Esophagus (tissue), 2 donors: ENCODE measurements around the gene PMEPA1. TPM values are rescaled to one million over a fixed set of nuclear protein-coding genes. Genes with fewer than 3 reads are reported as not detected.
A peak's percentile ranks its signal among the peaks of the same experiment; 100 is the strongest.

Source experiments
- H3K27ac ChIP-seq, 2 donors: one replicate each; pipeline ENCODE4 v1.5.1; 2013; ENCODE audit warnings: low read depth in 2 of 2, mild to moderate bottlenecking in 2 of 2, inconsistent platforms in 1 of 2, low read length in 1 of 2, moderate library complexity in 1 of 2
- H3K27me3 ChIP-seq, 2 donors: one replicate each; pipeline ENCODE4 v1.6.1; 2013; ENCODE audit warnings: low read length in 2 of 2, control low read depth in 1 of 2, mild to moderate bottlenecking in 1 of 2; ENCODE audit not compliant: insufficient read depth in 2 of 2, control insufficient read depth in 1 of 2
- H3K36me3 ChIP-seq, 2 donors: one replicate each; pipeline ENCODE4 v1.6.1; 2013; ENCODE audit warnings: low read length in 1 of 2; ENCODE audit not compliant: control insufficient read depth in 2 of 2, insufficient read depth in 2 of 2
- H3K4me1 ChIP-seq, 2 donors: one replicate each; pipeline ENCODE4 v1.6.1; 2013; ENCODE audit warnings: low read length in 1 of 2; ENCODE audit not compliant: control insufficient read depth in 2 of 2, insufficient read depth in 2 of 2
- H3K4me3 ChIP-seq, 2 donors: one replicate each; pipeline ENCODE4 v1.5.1; 2013; ENCODE audit warnings: low read length in 2 of 2, mild to moderate bottlenecking in 2 of 2, low read depth in 1 of 2, moderate library complexity in 1 of 2
- H3K9me3 ChIP-seq, 2 donors: one replicate each; pipeline ENCODE4 v1.6.1; 2013; ENCODE audit warnings: mild to moderate bottlenecking in 2 of 2, low read depth in 1 of 2, low read length in 1 of 2, moderate library complexity in 1 of 2; ENCODE audit not compliant: control insufficient read depth in 2 of 2, insufficient read depth in 1 of 2
- WGBS, 2 donors: extraction: QIAGEN DNeasy Blood & Tissue Kit; methylation state at CpG; one replicate each; pipeline ENCODE4 v1.1.7; 2013; 5-methylcytosine and 5-hydroxymethylcytosine counted together
- polyA plus RNA-seq, 2 donors: library from polyadenylated mRNA; stranded (reverse); fragments of 200-250 nt; gene quantifications; one replicate each; pipeline ENCODE4 v1.2.3, GENCODE V29; 2013
- donor health status: healthy with polysubstance abuse.
- donor health status: Bipolar disorder and iron deficiency.

Gene PMEPA1
- polyA plus RNA-seq, 2 donors, result 2.8 to 2.9 TPM

DNA sequence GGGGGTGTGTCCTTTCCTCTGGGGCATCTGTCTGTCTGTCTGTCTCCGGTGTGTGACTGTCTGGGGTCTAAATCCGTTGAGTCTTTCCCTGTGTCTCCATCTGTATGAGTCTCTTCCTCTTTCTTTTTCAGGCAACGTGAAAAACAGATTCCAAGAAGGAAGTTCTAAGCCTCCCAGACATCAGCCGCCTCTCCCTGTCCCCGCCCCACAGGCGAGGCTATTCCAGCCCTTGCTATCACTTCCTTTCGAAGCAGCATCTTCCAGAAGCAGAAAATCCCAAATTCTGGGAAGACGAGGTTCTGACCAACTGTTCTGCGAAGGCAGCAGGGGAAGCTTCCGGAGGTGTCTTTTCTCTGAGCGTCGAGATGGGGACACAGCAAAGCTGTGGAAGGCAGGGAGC is 34.0 kb downstream of the PMEPA1 start:
- Histone ChIP-seq H3K4me1 (no peaks in the 10 kb centered on the region), H3K4me3 (no peak overlapping the region), H3K27ac (no peak overlapping the region), H3K9me3 (no peaks in the 10 kb centered on the region), H3K27me3 (no peaks in the 10 kb centered on the region), H3K36me3 (no peaks in the 10 kb centered on the region)
- 64 to 70% methylated on average over 12 of the region's 12 CpGs for WGBS, 2 donors

DNA sequence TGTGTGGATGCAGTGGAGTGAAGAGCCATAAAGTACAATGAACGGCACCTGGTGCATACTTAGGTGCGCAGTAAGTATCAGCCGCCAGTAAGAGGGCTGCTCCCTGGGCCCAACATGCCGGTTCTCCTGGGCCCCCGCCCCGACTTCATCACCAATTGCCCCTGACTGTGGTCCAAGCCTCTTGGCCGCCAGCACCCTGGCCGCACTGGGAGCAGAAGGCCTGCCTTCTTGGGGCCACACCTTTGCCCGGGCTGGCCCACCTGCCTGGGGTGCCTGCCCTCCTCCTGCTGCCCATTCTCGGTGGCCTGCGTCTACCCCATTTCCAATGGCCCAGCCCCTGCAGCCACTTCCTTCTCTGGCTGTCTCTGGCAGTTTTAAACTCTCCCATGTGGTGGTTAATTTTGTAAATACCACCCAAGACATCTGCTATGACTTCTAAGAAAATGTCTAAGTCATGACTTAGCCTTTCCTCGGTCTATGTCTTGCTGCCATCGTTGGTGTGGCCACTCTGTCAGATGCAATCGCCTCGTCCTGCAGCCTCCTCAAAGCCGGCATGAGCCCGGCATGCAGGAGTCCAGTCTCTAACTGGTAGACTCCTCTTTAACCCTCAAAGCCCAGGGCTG is 36.8 kb downstream of the PMEPA1 start:
- no peak overlapping the region for H3K27ac ChIP-seq
- WGBS, 2 donors, result 87 to 89% methylated on average over 17 of the region's 17 CpGs
- H3K4me1 ChIP-seq, result peaks cover 3 to 5% of the 10 kb centered on the region in 2 donors
- H3K27me3 ChIP-seq, result no peaks in the 10 kb centered on the region
- no peak overlapping the region for H3K4me3 ChIP-seq
- no peaks in the 10 kb centered on the region for H3K36me3 ChIP-seq
- no peaks in the 10 kb centered on the region for H3K9me3 ChIP-seq

DNA sequence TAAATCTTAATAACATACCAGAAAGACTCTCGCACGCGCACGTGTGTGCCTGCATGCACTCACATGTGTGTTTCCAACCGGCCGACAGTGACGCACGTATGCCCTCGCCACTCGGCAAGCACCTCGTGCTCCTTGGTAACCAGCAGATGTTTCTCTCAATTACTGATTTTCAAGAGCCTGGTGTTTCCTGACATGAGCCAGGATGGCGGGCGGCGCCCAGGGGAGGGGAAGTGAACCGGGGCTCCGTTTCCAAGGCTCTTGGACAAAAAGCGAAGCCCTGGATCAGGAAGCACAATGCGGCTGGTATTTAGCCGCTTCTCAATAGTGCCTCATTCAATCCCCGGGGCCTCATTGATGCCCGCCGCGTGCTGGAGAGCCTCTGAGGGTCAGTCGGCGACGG is 37.7 kb downstream of the PMEPA1 start:
- 62 to 67% methylated on average over 26 of the region's 26 CpGs for WGBS, 2 donors
- H3K9me3 ChIP-seq, result no peaks in the 10 kb centered on the region
- peaks cover 3 to 5% of the 10 kb centered on the region in 2 donors for H3K4me1 ChIP-seq
- peak overlapping the region in 1 of 2 donors; percentile 56 for H3K27ac ChIP-seq
- H3K27me3 ChIP-seq, result no peaks in the 10 kb centered on the region
- no peaks in the 10 kb centered on the region for H3K36me3 ChIP-seq
- no peak overlapping the region for H3K4me3 ChIP-seq

DNA sequence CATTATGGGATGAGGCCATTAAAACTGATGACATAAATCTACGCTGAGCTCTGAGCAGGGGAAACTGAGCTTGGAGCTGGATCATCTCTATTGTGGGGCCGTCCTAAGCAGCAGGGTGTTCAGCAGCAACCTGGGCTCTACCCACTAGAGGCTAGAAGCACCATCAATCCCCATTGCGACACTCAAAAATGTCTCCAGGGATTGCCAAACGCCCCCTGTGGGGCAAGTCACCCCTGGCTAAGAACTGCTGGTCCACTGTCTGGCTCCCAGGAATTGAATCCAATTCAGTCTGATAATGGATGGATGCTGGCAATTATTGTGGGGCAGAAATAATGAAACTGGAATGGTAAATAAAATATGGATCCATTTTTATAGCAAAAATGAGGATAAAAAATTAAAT is 38.2 kb downstream of the PMEPA1 start:
- H3K4me1 ChIP-seq, result peaks cover 3 to 5% of the 10 kb centered on the region in 2 donors
- no peaks in the 10 kb centered on the region for H3K27me3 ChIP-seq
- no peak overlapping the region for H3K4me3 ChIP-seq
- no peaks in the 10 kb centered on the region for H3K9me3 ChIP-seq
- 81 to 82% methylated on average over 4 of the region's 4 CpGs for WGBS, 2 donors
- H3K27ac ChIP-seq, result no peak overlapping the region
- no peaks in the 10 kb centered on the region for H3K36me3 ChIP-seq

- Histone ChIP-seq H3K27me3 (no peaks in the 10 kb centered on the region), H3K9me3 (no peaks in the 10 kb centered on the region), H3K4me1 (peaks cover 3 to 5% of the 10 kb centered on the region in 2 donors), H3K36me3 (no peaks in the 10 kb centered on the region), H3K27ac (no peak overlapping the region), H3K4me3 (no peak overlapping the region)
- 88 to 93% methylated on average over 10 of the region's 10 CpGs for WGBS, 2 donors
Measured at GRCh38 chr20:57671072-57671391, 38.8 kb downstream of the PMEPA1 start.

GRCh38 chr20:57670288-57671071 is 39.3 kb downstream of the PMEPA1 start:
- Histone ChIP-seq H3K27me3 (no peaks in the 10 kb centered on the region), H3K4me3 (no peak overlapping the region), H3K9me3 (no peaks in the 10 kb centered on the region), H3K4me1 (peaks cover 3 to 5% of the 10 kb centered on the region in 2 donors), H3K27ac (no peak overlapping the region), H3K36me3 (no peaks in the 10 kb centered on the region)
- 63 to 68% methylated on average over 21 of the region's 21 CpGs for WGBS, 2 donors

DNA sequence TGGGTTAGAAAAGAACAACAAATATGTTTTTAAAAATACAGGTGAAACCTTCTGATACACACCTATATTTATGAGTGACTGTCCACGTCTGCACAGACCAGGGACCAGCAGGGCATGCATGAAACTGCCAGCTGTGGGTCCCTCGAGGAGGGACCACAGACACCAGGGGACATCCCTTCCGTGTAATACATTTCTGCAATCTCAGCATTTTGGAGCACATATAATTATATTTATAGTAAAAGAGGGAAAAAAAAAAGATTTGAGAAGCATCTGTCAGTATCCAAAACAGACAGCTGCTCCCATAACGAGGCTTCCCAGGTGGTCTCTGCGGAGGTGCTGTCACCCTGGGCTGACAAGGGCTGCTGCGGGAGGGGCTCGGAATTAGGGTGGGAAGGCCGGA is 40.2 kb downstream of the PMEPA1 start:
- Histone ChIP-seq H3K4me3 (no peak overlapping the region), H3K27me3 (no peaks in the 10 kb centered on the region), H3K27ac (no peak overlapping the region), H3K4me1 (peaks cover 5% of the 10 kb centered on the region in 2 donors), H3K36me3 (no peaks in the 10 kb centered on the region), H3K9me3 (no peaks in the 10 kb centered on the region)
- 90 to 92% methylated on average over 8 of the region's 8 CpGs for WGBS, 2 donors

GRCh38 chr20:57667924-57668782 is 41.7 kb downstream of the PMEPA1 start:
- H3K9me3 ChIP-seq, result no peaks in the 10 kb centered on the region
- H3K4me1 ChIP-seq, result peaks cover 5% of the 10 kb centered on the region in 2 donors
- 73 to 81% methylated on average over 18 of the region's 18 CpGs for WGBS, 2 donors
- H3K27ac ChIP-seq, result no peak overlapping the region
- no peaks in the 10 kb centered on the region for H3K36me3 ChIP-seq
- no peaks in the 10 kb centered on the region for H3K27me3 ChIP-seq
- H3K4me3 ChIP-seq, result no peak overlapping the region

DNA sequence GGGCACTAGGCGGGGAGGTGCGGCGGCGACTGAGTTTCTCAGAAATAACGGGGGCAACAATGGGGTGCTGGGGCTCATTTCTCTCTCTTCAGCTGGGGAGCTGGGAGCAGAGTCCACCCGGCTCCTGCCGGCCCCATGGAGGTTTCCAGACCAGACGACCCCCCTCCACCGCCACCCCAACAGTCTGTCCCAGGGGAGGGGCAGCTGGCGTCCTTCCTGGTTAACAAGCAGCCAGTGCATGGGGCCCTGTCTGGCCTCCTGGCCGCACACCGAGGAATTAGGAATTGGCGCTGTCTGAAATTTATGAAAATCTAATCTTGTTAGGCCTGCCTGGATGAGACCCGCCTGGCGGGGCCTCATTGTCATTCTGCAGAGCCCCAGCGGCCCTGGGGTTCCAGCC is 42.4 kb downstream of the PMEPA1 start:
- H3K27ac ChIP-seq, result no peak overlapping the region
- no peaks in the 10 kb centered on the region for H3K27me3 ChIP-seq
- H3K4me3 ChIP-seq, result no peak overlapping the region
- H3K36me3 ChIP-seq, result no peaks in the 10 kb centered on the region
- no peaks in the 10 kb centered on the region for H3K9me3 ChIP-seq
- H3K4me1 ChIP-seq, result peaks cover 5% of the 10 kb centered on the region in 2 donors
- WGBS, 2 donors, result 72 to 86% methylated on average over 16 of the region's 16 CpGs
